Measurements from ENCODE around the gene MBL2.

MBL2 gene

DNA sequence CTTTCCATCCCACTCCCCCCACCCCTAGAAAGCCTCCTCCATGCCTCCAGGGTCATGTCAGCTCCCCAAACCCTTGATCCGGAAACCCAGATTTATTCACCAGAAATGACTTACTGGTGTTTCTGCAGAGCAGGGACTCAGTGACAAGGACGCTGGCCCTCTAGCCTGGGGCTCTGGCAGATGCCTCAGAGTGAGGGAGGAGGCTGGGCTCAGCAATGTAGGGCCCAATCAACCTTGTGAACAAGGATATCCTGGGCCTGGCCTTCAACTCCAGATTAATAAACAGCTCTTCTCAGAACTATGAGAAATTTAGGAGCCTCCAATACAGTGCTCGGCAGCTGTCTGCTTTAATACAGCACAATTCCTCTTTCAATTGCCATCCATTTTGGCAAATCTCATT is at the start of gene MBL2:
TSS of gene MBL2 (minus strand) at position 162 of the 400 bp plus-strand sequence. CDS start 1,149 bp downstream, outside the sequence.
- no peak for DNase-seq (ENCODE audit: low read depth in 2 of 2)

DNA sequence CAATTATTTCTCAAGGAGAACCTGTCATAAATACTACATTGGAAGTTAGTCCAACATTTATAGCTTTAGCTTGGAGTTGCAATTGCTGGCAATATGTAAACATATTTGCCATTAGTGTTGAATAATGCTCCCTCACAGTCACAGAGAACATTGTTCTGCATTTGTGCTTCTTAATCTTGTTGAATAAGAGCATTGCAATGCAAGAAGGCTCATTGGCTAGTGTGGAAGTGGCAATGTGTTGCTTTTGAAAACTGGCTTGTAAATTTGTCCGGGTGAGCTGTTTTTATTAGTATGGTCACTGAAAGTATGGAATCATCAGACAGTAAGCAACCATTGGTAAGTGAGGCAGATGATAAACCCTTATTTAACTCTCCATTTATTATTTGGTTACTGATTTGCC is 47.7 kb upstream of the MBL2 start:
- no peak for DNase-seq (ENCODE audit: low read depth in 2 of 2)

GRCh38 chr10:52818019-52818418 is 45.4 kb upstream of the MBL2 start:
- DNase-seq (ENCODE audit: low read depth in 2 of 2): no peak

GRCh38 chr10:52814506-52814905 is 41.9 kb upstream of the MBL2 start:
- no peak for DNase-seq (ENCODE audit: low read depth in 2 of 2)

DNA sequence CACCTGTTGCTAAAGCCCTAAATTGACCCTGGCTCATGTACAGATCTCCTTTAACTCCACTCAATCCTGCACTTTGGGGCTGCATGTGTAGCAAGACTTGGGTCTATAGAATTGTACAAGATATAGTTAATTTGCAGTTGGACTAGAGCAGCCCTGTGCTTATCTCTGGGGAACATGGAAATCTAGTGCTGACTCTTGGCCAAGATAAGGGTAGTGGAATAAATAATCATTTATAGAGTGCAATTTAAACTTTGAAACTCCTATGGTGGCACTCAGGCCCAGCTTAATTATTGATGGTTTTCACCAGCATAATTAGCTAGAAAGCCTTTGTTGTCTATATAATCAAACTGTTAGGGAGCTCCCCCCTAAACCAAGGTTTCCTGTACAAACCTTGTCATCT is 39.2 kb upstream of the MBL2 start:
- no peak for DNase-seq (ENCODE audit: low read depth in 2 of 2)

DNA sequence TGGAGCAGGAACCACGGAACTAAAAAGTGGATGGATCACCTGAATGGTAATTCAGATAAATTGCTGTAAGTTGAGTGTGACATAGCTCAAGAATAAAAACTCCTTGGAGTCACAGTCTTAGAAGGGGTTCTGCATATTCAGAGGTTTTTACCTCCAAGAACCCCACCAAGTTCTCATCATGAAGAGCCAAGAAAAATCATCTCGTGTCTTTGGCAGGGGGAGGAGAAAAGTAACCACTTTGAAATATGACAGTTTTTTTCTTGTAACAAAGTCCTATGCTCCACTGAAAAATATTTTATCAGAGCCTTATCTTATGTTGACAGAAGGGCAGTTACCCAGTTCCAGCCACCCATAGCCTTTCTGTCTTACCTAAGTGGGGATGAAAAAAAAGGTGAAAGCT is 38.2 kb upstream of the MBL2 start:
- DNase-seq (ENCODE audit: low read depth in 2 of 2): no peak

- no peak for DNase-seq (ENCODE audit: low read depth in 2 of 2)
These were observed 35.2 kb upstream of the MBL2 start for GRCh38 chr10:52807803-52808202.

DNA sequence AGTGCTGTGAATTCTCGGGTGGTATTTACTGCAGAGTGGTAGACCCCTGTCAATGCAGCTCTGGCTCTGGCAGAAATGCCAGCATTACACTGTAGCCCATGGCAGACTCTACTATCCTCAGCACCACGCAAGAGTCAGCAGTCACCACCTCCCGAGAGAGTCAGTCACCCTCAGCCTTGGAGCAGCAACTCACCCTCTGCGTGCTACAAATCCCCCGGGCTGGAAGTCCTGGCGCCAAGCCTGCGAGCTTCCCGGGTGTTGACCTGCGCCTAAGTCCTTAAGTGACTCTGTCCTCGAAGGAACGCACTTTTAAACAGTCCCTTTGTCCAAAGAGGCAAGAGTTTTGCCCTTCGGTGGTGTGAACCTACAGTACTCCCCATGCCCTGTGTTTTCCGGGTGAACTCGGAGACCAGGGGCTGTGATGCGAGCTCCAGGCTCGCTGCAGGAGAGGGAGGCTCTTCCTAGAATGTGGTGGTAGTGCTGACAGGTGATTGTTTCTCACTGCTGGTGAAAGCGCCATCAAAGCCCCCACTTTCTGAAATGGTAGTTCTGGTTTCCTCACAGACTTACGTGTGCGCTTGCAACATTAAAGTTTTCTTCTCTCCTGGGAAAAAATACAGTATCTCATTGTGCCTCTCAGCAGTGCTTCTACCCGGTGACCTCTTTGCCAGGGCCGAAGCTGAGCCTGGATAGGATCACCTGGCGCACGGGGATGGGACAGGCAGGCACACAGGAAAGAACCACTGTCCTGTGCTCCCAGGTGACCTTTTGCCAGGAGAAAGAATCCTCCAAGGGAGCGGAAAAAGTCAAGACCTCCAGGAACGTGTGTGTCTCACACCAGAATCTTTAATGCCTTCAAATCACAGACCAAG is 33.1 kb upstream of the MBL2 start:
- DNase-seq (ENCODE audit: low read depth in 2 of 2): no peak

- DNase-seq (ENCODE audit: low read depth in 2 of 2): no peak
These were observed 29.4 kb upstream of the MBL2 start for GRCh38 chr10:52801947-52802346.

DNA sequence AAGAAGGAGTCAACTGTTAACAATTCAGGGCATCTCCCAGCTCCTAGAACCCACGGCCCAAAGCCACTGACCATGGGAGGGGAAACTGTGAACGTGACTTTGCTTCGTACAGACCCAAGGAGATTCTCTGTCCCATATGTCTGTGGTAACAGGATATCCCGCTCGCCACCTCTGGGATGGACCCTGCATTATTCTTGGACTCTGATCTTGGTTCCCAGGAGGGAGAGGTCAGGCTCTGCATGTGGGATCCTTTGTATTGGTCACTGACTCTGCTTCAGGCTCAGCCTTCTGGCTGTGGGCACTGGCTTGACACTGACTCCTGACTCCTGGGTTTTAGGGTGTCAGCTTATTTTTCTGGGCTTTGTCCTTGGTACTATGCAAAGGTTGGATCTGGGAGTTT is 13.5 kb upstream of the MBL2 start:
- DNase-seq (ENCODE audit: low read depth in 2 of 2): no peak

DNA sequence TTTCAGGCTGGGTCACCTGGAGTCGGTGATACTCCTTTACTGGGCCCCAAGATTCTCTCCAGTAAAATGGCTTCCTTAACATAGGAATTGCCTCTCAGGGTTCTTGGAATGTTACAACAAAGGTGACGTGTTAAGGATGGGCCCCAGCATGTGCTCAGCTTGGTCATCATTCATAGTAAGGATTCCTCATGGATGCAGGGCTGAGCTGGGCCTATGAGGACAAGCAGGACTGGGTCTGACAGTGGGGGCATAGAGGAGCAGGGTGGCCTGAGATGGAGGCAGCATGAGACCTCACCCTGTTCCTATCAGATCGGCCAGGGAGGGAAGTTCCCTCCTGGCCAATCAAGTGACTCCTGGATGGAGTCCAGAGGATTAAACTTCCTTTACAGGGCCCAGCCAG is 12.8 kb upstream of the MBL2 start:
- no peak for DNase-seq (ENCODE audit: low read depth in 2 of 2)

GRCh38 chr10:52783726-52784125 is 11.1 kb upstream of the MBL2 start:
- no peak for DNase-seq (ENCODE audit: low read depth in 2 of 2)

GRCh38 chr10:52782554-52782953 is 10.0 kb upstream of the MBL2 start:
- DNase-seq (ENCODE audit: low read depth in 2 of 2): no peak

DNA sequence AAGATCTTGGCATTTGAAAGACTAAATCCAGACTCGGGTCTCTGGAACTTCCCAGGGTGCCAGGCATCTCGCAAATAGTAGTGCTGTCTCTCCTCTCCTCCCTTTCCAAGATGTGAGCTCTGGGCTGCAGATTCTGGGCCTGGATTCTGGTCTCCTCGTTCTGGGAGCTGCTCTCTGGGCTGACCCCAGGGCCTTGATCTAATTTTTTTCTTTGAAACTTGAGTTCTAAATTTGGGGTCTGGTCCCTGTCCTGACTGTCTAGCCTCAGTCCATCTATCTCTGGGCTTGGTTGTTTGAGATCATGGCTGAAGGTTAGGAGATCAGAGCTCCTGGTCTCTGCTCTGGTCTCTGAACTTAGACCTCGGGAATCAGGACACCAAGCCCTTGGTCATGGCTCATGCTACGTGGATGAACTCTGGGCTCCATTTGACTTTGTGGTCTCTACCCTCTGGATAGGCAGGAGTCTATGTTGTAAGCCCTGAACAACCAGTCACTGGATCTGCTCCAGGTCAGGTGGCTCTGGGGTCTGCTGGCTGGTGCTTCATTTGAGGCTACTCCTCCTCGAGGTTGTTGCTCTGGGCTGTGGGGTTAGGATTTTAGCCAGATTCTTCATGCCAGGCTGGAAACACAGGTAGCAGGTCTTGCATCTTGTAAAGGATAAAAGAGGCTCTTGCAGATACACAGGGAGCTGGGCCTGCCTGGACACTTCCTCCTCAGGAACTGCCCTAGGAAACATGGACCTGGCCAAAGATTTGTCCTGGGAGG is 8.0 kb upstream of the MBL2 start:
- no peak for DNase-seq (ENCODE audit: low read depth in 2 of 2)

DNA sequence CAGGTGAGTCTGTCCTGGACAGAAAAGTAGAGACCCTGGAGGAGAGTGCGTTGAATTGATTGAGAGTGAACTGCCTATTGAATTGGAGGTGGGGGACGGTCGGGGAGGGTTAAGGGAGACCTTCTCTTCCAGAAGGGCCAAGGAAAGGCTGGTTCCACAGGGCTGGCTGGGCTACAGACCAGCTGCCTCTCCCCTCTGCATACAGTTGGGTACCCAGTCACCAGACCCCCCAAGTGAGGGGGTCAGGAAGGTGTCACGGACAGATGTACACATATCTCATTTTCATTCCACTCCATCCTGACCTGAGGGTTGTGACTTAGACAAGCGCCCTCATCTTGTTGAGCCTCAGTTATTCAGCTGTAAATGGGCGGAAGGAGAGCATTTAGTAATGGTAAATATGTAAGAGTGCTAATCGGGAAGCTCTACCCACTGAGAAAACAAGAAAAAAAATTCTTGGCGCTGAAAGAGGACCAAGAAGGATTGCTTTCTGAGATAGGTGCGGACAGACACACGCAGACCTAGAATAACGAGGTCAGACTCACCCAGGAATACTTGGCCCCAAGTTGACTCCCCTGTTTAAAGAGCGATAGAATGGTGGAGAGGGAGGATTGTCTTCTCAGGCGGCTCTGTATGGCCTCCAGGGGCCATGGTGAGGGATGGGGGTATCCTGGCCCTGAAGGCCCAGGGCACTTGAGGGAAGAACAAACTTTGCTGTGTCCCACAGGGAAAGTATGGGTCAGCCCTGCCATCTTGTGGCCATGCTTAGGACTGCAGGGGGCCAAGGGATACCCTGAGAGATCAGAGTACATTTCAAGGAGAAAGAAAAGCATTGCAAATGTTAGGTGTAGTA is 7.2 kb upstream of the MBL2 start:
- DNase-seq (ENCODE audit: low read depth in 2 of 2): no peak

DNA sequence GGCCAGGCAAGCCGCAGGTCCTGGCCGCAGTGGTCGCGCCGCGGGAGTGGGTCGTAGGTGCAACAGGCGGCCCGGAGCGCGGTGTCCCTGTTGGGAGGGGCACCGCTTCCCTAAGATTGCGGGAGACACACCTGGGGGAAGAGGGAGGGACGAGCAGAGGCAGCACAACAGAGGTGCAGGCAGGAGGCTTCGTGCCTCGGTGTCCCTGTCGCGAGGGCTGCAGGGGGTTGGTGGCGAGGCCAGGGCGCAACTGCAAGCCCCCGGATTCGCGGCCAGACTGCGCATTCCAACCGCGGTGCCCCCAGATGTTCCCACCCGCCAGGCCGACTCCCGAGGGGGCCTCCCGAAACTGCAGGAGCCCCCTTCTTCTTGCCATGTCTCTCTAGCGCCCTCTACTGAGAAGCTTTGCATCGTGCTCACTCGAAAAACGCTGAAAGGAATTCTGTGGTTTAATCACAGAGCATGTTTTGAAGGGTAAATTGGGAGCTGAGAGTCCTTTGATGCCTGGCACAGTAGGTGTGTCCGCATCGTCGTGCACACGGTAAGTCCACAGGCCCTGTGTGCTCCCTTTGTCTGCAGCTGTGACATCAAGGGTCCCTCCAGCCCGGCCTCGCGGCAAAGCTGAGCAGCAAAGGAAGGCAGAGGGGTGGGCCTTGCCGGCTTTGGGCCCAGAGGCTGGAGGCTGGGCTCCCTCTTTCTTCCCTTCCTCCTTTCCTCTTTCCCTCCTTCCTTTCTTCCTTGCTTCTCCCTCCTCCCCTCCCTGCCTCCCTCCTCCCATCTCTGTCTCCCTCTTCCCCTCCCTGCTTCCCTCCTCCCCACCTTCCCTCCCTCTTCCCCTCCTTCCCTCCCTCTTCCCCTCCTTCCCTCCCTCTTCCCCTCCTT is 6.2 kb upstream of the MBL2 start:
- DNase-seq (ENCODE audit: low read depth in 2 of 2): no peak

DNA sequence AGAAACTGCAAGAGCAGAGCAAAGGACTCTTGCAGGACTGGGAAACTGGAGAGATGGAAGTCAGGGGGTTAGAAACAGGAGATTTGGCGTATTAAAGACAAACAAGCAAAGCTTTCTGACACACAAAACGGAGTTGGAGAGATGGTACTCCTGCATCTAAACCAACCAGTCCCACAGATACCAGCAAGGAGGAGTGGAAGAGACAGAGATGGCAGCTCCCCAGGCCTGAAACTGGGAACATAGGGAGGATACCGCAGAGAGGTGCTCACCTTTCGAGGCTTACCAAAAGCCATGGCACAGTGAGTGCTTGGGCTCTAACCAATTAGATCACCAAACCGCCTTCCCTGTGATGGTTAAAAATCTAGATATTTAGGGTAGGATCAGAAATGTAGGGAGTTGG is 4.8 kb upstream of the MBL2 start:
- DNase-seq (ENCODE audit: low read depth in 2 of 2): no peak

DNA sequence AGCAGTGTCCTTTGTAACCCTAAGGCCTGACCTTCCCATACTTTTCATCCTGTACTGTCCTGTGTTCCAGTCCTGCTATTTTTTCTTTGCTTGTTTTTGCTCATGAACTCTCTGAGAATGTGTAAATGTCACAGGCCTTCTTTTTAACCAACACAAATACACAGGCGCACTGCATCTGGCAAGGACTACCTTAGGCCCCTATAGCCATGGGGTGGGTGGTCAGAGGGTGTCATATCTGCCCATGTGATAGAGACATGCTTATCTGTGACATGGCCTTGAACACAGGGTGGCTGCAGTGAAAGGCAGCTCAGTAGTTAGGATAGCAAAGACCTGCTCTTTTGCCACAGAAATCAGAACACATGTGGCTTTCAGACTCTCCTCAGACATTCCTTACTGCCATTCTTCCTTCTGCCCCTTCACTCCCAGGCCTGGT is 3.9 kb upstream of the MBL2 start:
- no peak for DNase-seq (ENCODE audit: low read depth in 2 of 2)

DNA sequence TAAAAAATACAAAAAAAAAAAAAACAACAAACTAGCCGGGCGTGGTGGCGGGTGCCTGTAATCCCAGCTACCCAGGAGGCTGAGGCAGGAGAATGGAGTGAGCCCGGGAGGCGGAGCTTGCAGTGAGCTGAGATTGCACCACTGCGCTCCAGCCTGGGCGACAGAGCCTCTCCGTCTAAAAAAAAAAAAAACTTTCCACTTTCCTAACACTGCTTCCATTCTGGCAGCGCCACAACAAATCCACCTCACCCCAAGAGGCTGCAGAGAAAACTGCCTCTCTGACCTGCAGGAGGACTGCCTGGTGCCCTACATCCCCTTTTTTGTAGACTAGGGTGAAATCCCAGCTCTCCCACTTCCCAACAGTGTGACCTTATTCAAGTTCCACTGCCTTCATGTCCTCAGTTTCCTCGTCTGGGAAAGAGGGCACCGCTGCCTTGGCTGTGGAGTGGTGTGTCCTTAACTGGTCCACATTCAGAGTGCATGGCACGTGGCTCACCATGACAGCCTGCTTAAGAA is 2.6 kb upstream of the MBL2 start:
- no peak for DNase-seq (ENCODE audit: low read depth in 2 of 2)

DNA sequence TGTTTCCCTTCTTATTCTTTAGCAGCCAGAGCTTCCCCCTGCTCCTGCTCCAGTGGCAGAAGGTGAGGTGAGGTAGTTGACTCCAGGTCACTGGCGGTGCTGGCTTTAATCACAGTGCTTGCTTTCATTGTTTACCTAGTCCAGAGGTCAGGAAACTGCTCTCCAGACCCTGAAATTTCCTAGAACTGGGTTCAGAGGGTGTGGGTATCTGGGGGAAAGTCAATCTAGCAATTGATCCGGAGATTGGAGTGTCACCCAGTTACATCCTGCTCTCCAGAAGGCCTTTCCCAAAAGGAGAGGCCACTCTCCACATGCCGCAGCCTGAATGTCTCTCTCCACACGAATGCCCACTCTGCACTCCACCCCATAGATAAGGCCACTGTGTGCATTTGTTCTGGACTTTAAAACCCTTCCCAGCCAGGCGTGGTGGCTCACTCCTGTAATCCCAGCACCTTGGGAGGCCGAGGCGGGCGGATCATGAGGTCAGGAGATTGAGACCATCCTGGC is 2.1 kb upstream of the MBL2 start:
- DNase-seq (ENCODE audit: low read depth in 2 of 2): no peak

GRCh38 chr10:52774182-52774581 is 1.6 kb upstream of the MBL2 start:
- no peak for DNase-seq (ENCODE audit: low read depth in 2 of 2)
